HEK293 (cell line): Measurements from ENCODE around the gene MRRF.

Experiments used
- CTCF ChIA-PET: fragments of 350-600 bp; formaldehyde crosslinking; extraction: SDS; loops from one replicate; lab custom pipeline; 2021; ENCODE audit warnings: antibody characterized with exemption; lab: Yijun Ruan, JAX
- POLR2A ChIA-PET: fragments of 300-600 bp; formaldehyde crosslinking; extraction: SDS; loops from one replicate; lab custom pipeline; 2020; ENCODE audit warnings: antibody characterized with exemption, inconsistent platforms; lab: Yijun Ruan, JAX
- H3K27ac ChIP-seq: fragments of 200-500 bp; sonication (Bioruptor generic); 2 replicates; pipeline ENCODE4 v1.5.1; 2014; ENCODE audit warnings: low read depth, low read length, control low read depth, inconsistent platforms; ENCODE audit errors: extremely low read depth
- H3K36me3 ChIP-seq, 2 experiments: fragments of 200-500 bp in 1 of 2; sonication (Bioruptor generic) in 1 of 2; 1 replicate in 1 of 2; 2 replicates in 1 of 2; pipeline ENCODE4 v1.5.1; 2014 to 2017; ENCODE audit warnings: inconsistent platforms in 2 of 2, low read length in 2 of 2; ENCODE audit not compliant: control insufficient read depth in 2 of 2, insufficient read depth in 1 of 2
- H3K4me1 ChIP-seq: fragments of 200-500 bp; sonication (Bioruptor generic); 2 replicates; pipeline ENCODE4 v1.5.1; 2014; ENCODE audit warnings: mild to moderate bottlenecking, low read length, inconsistent platforms; ENCODE audit not compliant: control insufficient read depth, insufficient read depth
- H3K4me3 ChIP-seq: 2 replicates; pipeline ENCODE4 v1.5.1; 2011; ENCODE audit warnings: low read depth, mild to moderate bottlenecking, control low read depth, low read length, moderate library complexity
- H3K9me3 ChIP-seq: fragments of 200-500 bp; sonication (Bioruptor generic); 2 replicates; pipeline ENCODE4 v1.5.1; 2014; ENCODE audit warnings: low read depth, low read length, inconsistent platforms; ENCODE audit not compliant: control insufficient read depth, insufficient read depth
- GFI1B ChIP-seq: fragments of 450-650 bp; formaldehyde crosslinking; IDR thresholded peaks from 2 replicates; pipeline ENCODE4 v1.5.1; 2016; ENCODE audit warnings: missing biosample characterization, missing genetic modification characterization
- GLIS2 ChIP-seq: fragments of 450-650 bp; formaldehyde crosslinking; IDR thresholded peaks from 2 replicates; pipeline ENCODE4 v1.5.1; 2016; ENCODE audit warnings: missing biosample characterization, missing genetic modification characterization
- IKZF3 ChIP-seq: fragments of 450-650 bp; IDR thresholded peaks from 2 replicates; pipeline ENCODE4 v1.5.0; 2018; ENCODE audit warnings: missing biosample characterization, mild to moderate bottlenecking, missing genetic modification characterization, moderate library complexity
- KLF1 ChIP-seq: fragments of 450-650 bp; formaldehyde crosslinking; IDR thresholded peaks from 2 replicates; pipeline ENCODE4 v1.5.1; 2016; ENCODE audit warnings: missing biosample characterization, missing genetic modification characterization
- KLF10 ChIP-seq: fragments of 450-650 bp; IDR thresholded peaks from 2 replicates; pipeline ENCODE4 v1.5.1; 2018; ENCODE audit warnings: missing biosample characterization, mild to moderate bottlenecking, missing genetic modification characterization
- KLF8 ChIP-seq: fragments of 450-650 bp; formaldehyde crosslinking; IDR thresholded peaks from 2 replicates; pipeline ENCODE4 v1.5.1; 2016; ENCODE audit warnings: missing biosample characterization, missing genetic modification characterization
- OSR2 ChIP-seq: fragments of 450-650 bp; formaldehyde crosslinking; IDR thresholded peaks from 2 replicates; pipeline ENCODE4 v1.5.1; 2016; ENCODE audit warnings: missing biosample characterization, missing genetic modification characterization
- OVOL3 ChIP-seq: fragments of 450-650 bp; formaldehyde crosslinking; IDR thresholded peaks from 2 replicates; pipeline ENCODE4 v1.5.1; 2016; ENCODE audit warnings: missing biosample characterization, missing genetic modification characterization
- SALL2 ChIP-seq: fragments of 450-650 bp; formaldehyde crosslinking; IDR thresholded peaks from 2 replicates; pipeline ENCODE4 v1.5.0; 2017; ENCODE audit warnings: missing biosample characterization, mild to moderate bottlenecking, missing genetic modification characterization, borderline replicate concordance
- YY2 ChIP-seq: fragments of 450-650 bp; formaldehyde crosslinking; IDR thresholded peaks from 2 replicates; pipeline ENCODE4 v1.5.1; 2016; ENCODE audit warnings: missing biosample characterization, missing genetic modification characterization
- ZFP3 ChIP-seq: fragments of 450-650 bp; formaldehyde crosslinking; IDR thresholded peaks from 2 replicates; pipeline ENCODE4 v1.5.1; 2016; ENCODE audit warnings: low read depth, missing biosample characterization, missing genetic modification characterization
- ZNF138 ChIP-seq: fragments of 450-650 bp; formaldehyde crosslinking; IDR thresholded peaks from 2 replicates; pipeline ENCODE4 v1.5.1; 2016; ENCODE audit warnings: missing biosample characterization, missing genetic modification characterization, borderline replicate concordance
- ZNF157 ChIP-seq: fragments of 450-650 bp; formaldehyde crosslinking; IDR thresholded peaks from 2 replicates; pipeline ENCODE4 v1.5.1; 2016; ENCODE audit warnings: missing biosample characterization, missing genetic modification characterization
- ZNF24 ChIP-seq: fragments of 450-650 bp; formaldehyde crosslinking; IDR thresholded peaks from 2 replicates; pipeline ENCODE4 v1.5.1; 2016; ENCODE audit warnings: missing biosample characterization, missing genetic modification characterization
- ZNF391 ChIP-seq: fragments of 450-650 bp; formaldehyde crosslinking; IDR thresholded peaks from 2 replicates; pipeline ENCODE4 v1.5.1; 2016; ENCODE audit warnings: low read depth, missing biosample characterization, missing genetic modification characterization, borderline replicate concordance
- ZNF416 ChIP-seq: fragments of 450-650 bp; formaldehyde crosslinking; IDR thresholded peaks from 2 replicates; pipeline ENCODE4 v1.5.1; 2016; ENCODE audit warnings: missing biosample characterization, missing genetic modification characterization
- ZNF544 ChIP-seq: fragments of 450-650 bp; formaldehyde crosslinking; IDR thresholded peaks from 2 replicates; pipeline ENCODE4 v1.5.0; 2017; ENCODE audit warnings: missing biosample characterization, missing genetic modification characterization
- ZNF571 ChIP-seq: fragments of 450-650 bp; formaldehyde crosslinking; IDR thresholded peaks from 2 replicates; pipeline ENCODE4 v1.5.0; 2017; ENCODE audit warnings: missing biosample characterization, missing genetic modification characterization
- TF ChIP-seq, protein P1 (sequence below): fragments of 450-650 bp; formaldehyde crosslinking; IDR thresholded peaks from 2 replicates; pipeline ENCODE4 v1.5.1; 2017; ENCODE audit warnings: missing biosample characterization, missing genetic modification characterization
- TF ChIP-seq, protein P2 (sequence below): fragments of 450-650 bp; formaldehyde crosslinking; IDR thresholded peaks from 2 replicates; pipeline ENCODE4 v1.5.1; 2017; ENCODE audit warnings: missing biosample characterization, missing genetic modification characterization
- TF ChIP-seq, protein P3 (sequence below): fragments of 450-650 bp; formaldehyde crosslinking; IDR thresholded peaks from 2 replicates; pipeline ENCODE4 v1.5.1; 2016; ENCODE audit warnings: missing biosample characterization, missing genetic modification characterization
- TF ChIP-seq, protein P4 (sequence below): fragments of 450-650 bp; formaldehyde crosslinking; IDR thresholded peaks from 2 replicates; pipeline ENCODE4 v1.5.1; 2017; ENCODE audit warnings: missing biosample characterization, missing genetic modification characterization
- TF ChIP-seq, protein P5 (sequence below): fragments of 450-650 bp; formaldehyde crosslinking; IDR thresholded peaks from 2 replicates; pipeline ENCODE4 v1.5.1; 2016; ENCODE audit warnings: missing biosample characterization, missing genetic modification characterization

The MRRF gene

DNA sequence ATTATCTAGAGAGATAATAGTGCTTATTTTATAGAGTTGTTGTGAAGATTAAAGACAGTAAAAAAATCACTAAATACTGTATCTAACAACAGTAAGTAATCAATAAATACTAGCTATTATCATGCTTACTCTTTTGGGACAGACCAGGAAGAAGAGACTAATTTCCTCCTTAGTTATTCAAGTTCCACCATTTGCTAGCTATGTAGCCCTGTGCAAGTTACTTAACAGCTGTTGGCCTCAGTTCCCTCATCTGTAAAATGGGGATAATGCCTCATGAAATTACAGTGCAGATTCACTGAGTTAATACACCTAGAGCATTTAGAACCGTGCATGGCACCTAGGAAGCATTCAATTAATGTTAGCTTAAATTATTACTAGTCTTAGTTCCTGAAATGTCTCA, 2.6 kb upstream of the MRRF start (continued):
- no peak for TF ChIP-seq ZNF571
- TF ChIP-seq, protein P1, sequence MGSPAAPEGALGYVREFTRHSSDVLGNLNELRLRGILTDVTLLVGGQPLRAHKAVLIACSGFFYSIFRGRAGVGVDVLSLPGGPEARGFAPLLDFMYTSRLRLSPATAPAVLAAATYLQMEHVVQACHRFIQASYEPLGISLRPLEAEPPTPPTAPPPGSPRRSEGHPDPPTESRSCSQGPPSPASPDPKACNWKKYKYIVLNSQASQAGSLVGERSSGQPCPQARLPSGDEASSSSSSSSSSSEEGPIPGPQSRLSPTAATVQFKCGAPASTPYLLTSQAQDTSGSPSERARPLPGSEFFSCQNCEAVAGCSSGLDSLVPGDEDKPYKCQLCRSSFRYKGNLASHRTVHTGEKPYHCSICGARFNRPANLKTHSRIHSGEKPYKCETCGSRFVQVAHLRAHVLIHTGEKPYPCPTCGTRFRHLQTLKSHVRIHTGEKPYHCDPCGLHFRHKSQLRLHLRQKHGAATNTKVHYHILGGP (tag by site-specific recombination) = no peak
- TF ChIP-seq, protein P2, sequence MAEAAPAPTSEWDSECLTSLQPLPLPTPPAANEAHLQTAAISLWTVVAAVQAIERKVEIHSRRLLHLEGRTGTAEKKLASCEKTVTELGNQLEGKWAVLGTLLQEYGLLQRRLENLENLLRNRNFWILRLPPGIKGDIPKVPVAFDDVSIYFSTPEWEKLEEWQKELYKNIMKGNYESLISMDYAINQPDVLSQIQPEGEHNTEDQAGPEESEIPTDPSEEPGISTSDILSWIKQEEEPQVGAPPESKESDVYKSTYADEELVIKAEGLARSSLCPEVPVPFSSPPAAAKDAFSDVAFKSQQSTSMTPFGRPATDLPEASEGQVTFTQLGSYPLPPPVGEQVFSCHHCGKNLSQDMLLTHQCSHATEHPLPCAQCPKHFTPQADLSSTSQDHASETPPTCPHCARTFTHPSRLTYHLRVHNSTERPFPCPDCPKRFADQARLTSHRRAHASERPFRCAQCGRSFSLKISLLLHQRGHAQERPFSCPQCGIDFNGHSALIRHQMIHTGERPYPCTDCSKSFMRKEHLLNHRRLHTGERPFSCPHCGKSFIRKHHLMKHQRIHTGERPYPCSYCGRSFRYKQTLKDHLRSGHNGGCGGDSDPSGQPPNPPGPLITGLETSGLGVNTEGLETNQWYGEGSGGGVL (tag by site-specific recombination) = no peak
- TF ChIP-seq IKZF3 (tag by site-specific recombination) = no peak
- no peak for TF ChIP-seq GFI1B
- TF ChIP-seq ZNF24 (tag by site-specific recombination) = no peak
- no peak for TF ChIP-seq ZNF416 (tag by site-specific recombination)
- TF ChIP-seq ZFP3 (tag by site-specific recombination) = no peak

DNA sequence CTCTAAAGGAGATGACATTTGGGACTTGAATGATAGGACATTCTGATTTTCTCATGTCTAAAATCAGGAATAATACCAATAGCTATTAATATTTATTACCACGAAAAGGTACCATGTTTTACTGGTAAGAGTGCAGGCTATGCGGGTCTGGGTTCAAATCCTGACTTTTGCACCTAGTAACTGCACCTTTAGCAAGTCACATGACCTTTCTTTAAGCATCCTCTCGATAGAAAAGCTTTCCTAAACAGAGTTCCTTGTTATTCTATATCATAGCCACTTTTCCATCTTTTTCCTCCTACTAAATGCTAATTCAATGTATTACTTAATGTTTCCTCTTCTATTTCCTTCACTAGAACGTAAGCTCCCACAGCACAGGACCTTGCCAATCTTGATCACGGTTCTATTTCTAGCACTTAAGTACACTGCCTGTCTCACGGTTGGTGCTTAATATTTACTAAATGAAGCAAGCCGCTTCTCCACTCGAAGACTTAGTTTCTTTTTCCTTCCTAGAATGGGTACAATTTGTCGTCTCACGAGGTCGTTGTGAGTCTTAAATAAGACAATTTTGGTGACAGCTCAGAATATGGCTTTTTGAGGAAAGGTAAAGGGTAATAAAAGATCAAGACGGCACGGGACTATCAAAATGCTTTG, 858 bp upstream of the MRRF start:
- CTCF ChIA-PET = interaction anchor here (0.6 to 5.3 kb wide), 10 partner anchors 9 to 639 kb away, joined by 3 to 19 read pairs (median 4); no protein-coding TSS in a partner anchor
- peak overlapping the region; percentile 89 for H3K4me3 ChIP-seq
- peaks cover under 1 to 30% of the 10 kb centered on the region in 2 experiments for H3K36me3 ChIP-seq
- H3K27ac ChIP-seq = peak overlapping the region; percentile 56; the same call in 1 of the 2 replicates
- POLR2A ChIA-PET = interaction anchor here (0.7 to 1.9 kb wide), 8 partner anchors 9 to 677 kb away, joined by 3 to 8 read pairs (median 4); partner anchors contain the start of gene RABGAP1
- peaks cover 4% of the 10 kb centered on the region for H3K4me1 ChIP-seq
- TF ChIP-seq KLF10 (no peak), ZNF157 (tag by site-specific recombination) (no peak), SALL2 (no peak), GLIS2 (tag by site-specific recombination) (no peak), KLF1 (tag by site-specific recombination) (no peak)
- no peaks in the 10 kb centered on the region for H3K9me3 ChIP-seq

DNA sequence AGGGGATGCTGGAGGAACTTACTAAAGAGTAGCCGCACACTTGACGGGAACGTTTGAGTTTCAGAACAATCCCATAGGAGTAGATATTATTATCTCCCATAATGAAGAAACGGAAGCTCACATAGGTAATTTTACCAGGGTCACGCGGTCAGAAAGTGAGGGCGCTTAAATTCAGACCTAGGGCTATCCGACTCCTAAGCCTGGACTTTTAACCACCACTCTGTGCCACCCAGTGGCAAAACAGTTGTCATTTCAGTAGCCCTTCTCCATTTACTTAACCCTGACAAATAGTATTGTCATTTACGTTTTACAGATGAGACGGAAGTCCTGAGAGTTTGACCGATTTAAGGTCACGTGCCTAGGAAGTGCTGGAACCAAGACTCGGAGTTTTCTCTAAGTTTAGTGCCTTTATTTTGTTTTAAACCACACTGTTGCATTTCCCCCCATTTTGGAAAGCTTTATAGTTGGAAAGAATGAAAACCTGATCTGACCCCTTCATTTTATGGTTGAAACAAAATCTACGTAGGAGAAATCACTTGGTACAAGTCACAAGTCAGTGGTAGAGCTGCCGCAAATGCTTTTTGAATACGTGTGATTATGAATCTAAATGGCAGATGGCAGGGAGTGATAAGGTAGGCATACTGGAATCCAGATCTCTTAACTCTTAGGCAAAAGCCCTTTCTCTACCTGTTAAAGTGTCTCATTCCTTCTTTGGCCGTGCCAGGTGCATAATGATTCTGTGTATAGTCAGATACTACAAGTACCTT, 650 bp downstream of the MRRF start:
- POLR2A ChIA-PET = interaction anchor here (0.6 to 1.9 kb wide), 11 partner anchors 7 to 888 kb away, joined by 3 to 8 read pairs (median 4); partner anchors contain the start of genes LHX6 and RABGAP1
- peaks cover 0 to 15% of the 10 kb centered on the region in 2 experiments; a peak in 2 of 3 replicates for H3K36me3 ChIP-seq
- CTCF ChIA-PET = interaction anchor here (0.7 to 2.3 kb wide), 10 partner anchors 10 to 1063 kb away, joined by 3 to 7 read pairs (median 4); no protein-coding TSS in a partner anchor
- peak overlapping the region; percentile 89 for H3K4me3 ChIP-seq
- H3K4me1 ChIP-seq = peaks cover 4% of the 10 kb centered on the region
- H3K9me3 ChIP-seq = no peaks in the 10 kb centered on the region
- peak overlapping the region; percentile 56; the same call in 1 of the 2 replicates for H3K27ac ChIP-seq
- TF ChIP-seq, protein P3, sequence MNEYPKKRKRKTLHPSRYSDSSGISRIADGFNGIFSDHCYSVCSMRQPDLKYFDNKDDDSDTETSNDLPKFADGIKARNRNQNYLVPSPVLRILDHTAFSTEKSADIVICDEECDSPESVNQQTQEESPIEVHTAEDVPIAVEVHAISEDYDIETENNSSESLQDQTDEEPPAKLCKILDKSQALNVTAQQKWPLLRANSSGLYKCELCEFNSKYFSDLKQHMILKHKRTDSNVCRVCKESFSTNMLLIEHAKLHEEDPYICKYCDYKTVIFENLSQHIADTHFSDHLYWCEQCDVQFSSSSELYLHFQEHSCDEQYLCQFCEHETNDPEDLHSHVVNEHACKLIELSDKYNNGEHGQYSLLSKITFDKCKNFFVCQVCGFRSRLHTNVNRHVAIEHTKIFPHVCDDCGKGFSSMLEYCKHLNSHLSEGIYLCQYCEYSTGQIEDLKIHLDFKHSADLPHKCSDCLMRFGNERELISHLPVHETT (tag by site-specific recombination) = no peak
- TF ChIP-seq, protein P4, sequence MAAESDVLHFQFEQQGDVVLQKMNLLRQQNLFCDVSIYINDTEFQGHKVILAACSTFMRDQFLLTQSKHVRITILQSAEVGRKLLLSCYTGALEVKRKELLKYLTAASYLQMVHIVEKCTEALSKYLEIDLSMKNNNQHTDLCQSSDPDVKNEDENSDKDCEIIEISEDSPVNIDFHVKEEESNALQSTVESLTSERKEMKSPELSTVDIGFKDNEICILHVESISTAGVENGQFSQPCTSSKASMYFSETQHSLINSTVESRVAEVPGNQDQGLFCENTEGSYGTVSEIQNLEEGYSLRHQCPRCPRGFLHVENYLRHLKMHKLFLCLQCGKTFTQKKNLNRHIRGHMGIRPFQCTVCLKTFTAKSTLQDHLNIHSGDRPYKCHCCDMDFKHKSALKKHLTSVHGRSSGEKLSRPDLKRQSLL (tag by site-specific recombination) = no peak
- TF ChIP-seq GFI1B (no peak), ZNF544 (tag by site-specific recombination) (no peak), OVOL3 (tag by site-specific recombination) (no peak), KLF8 (no peak), KLF10 (0 out of 2 replicates have a peak, but pooled peaks have one; percentile 4), YY2 (tag by site-specific recombination) (no peak), OSR2 (tag by site-specific recombination) (no peak), ZNF391 (tag by site-specific recombination) (no peak), ZNF138 (tag by site-specific recombination) (no peak)
- TF ChIP-seq, protein P5, sequence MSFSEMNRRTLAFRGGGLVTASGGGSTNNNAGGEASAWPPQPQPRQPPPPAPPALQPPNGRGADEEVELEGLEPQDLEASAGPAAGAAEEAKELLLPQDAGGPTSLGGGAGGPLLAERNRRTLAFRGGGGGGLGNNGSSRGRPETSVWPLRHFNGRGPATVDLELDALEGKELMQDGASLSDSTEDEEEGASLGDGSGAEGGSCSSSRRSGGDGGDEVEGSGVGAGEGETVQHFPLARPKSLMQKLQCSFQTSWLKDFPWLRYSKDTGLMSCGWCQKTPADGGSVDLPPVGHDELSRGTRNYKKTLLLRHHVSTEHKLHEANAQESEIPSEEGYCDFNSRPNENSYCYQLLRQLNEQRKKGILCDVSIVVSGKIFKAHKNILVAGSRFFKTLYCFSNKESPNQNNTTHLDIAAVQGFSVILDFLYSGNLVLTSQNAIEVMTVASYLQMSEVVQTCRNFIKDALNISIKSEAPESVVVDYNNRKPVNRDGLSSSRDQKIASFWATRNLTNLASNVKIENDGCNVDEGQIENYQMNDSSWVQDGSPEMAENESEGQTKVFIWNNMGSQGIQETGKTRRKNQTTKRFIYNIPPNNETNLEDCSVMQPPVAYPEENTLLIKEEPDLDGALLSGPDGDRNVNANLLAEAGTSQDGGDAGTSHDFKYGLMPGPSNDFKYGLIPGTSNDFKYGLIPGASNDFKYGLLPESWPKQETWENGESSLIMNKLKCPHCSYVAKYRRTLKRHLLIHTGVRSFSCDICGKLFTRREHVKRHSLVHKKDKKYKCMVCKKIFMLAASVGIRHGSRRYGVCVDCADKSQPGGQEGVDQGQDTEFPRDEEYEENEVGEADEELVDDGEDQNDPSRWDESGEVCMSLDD (tag by site-specific recombination) = no peak
